Activated CD8-positive, alpha-beta T cell treated with anti-CD3 and anti-CD28 coated beads, Interleukin-2, amount 10 ng/mL, durations not matched to agents 7 days and 5 days (primary cell): ENCODE data around the gene TMEM208. TPM values are rescaled to one million over a fixed set of nuclear protein-coding genes. Genes with fewer than 3 reads are reported as not detected.

ENCODE experiments used
- ATAC-seq: fragments of 150-1000 bp; cut with Tn5 transposase; one replicate; pipeline ENCODE4 v1.10.0; 2021; ENCODE audit warnings: moderate library complexity
- CTCF ChIA-PET: fragments of 350-600 bp; sonication (Branson Sonifier 250); formaldehyde crosslinking; loops from one replicate; lab custom pipeline; 2021; ENCODE audit warnings: antibody characterized with exemption; lab: Charles Lee
- POLR2A ChIA-PET: fragments of 350-600 bp; sonication (Branson Sonifier 250); formaldehyde crosslinking; loops from one replicate; lab custom pipeline; 2021; ENCODE audit warnings: antibody characterized with exemption; lab: Charles Lee
- DNase-seq: peaks from one replicate; pipeline ENCODE4 v3.0.0-alpha.2; 2020
- H3K27ac Mint-ChIP-seq: one replicate; pipeline ENCODE4 v1.8.0; 2021; ENCODE audit warnings: mild to moderate bottlenecking, mixed read lengths
- H3K27me3 Mint-ChIP-seq: one replicate; pipeline ENCODE4 v1.8.0; 2021; ENCODE audit warnings: low read depth, mixed read lengths
- H3K36me3 Mint-ChIP-seq: one replicate; pipeline ENCODE4 v1.8.0; 2021; ENCODE audit warnings: low read depth, mixed read lengths
- H3K4me1 Mint-ChIP-seq: one replicate; pipeline ENCODE4 v1.8.0; 2021; ENCODE audit warnings: low read depth, mixed read lengths
- H3K4me3 Mint-ChIP-seq: one replicate; pipeline ENCODE4 v1.8.0; 2021; ENCODE audit warnings: mild to moderate bottlenecking, mixed read lengths
- H3K9me3 Mint-ChIP-seq: one replicate; pipeline ENCODE4 v1.8.0; 2022; ENCODE audit warnings: mixed read lengths; ENCODE audit not compliant: insufficient read depth
- total RNA-seq, 2 experiments: library from RNA; stranded (reverse); gene quantifications; one replicate each; pipeline ENCODE4 v1.2.3, GENCODE V29; 2021

Gene TMEM208
- total RNA-seq, 2 experiments from 2014 or later = 33.7 TPM

DNA sequence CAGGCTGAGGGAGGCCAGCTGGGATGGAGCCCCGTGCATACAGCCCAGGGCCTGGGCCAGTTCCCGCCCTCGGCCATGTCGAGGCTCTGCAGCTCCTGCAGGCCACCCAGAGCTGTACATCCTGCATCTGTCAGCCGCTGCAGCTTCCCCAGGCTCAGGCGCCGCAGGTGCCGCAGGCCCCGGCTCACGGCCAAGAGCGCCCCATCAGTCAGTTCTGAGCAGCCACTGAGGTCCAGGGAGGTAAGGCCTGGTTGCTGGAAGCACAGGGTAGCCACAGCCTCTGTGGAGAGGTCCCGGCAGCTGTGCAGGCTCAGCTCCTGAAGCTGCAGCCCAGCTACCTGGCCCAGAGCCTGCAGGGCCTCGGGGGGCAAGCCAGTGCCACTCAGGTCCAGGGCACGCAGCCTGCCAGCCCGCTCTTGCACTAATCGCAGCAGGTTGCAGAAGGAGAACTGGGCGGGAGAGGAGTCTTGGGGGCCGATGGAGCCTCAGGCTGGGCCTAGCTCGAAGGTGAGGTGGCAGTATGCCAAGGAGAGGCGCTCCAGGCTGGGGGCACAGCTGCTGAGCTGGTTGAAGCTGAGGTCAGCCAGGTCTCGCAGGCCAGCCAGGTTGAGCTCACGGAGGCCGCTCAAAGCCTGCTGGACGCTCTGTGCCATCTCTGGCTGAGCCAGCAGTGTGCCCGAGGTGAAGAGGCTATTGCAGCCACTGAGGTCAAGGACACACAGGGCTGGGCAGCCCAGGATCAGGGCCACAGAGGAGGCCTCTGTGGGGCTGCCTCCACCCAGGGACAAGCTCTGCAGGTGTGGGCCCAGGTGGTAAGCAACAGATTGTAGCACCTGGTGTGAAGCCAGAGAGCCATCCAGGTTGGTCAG is 16.6 kb upstream of the TMEM208 start:
- no peak overlapping the region for H3K27ac Mint-ChIP-seq
- peaks cover 2% of the 10 kb centered on the region for H3K4me1 Mint-ChIP-seq
- POLR2A ChIA-PET = interaction anchor here (1.2 kb wide), 1 partner anchor 28 kb away, joined by 3 read pairs; no protein-coding TSS in a partner anchor
- H3K36me3 Mint-ChIP-seq = no peaks in the 10 kb centered on the region
- H3K9me3 Mint-ChIP-seq = no peaks in the 10 kb centered on the region
- DNase-seq (no peak), ATAC-seq (no peak)
- CTCF ChIA-PET = interaction anchor here (1.0 to 1.9 kb wide), 2 partner anchors 12 to 55 kb away, joined by 3 to 6 read pairs; partner anchors contain the start of gene ELMO3
- H3K27me3 Mint-ChIP-seq = no peaks in the 10 kb centered on the region
- H3K4me3 Mint-ChIP-seq = no peak overlapping the region

DNA sequence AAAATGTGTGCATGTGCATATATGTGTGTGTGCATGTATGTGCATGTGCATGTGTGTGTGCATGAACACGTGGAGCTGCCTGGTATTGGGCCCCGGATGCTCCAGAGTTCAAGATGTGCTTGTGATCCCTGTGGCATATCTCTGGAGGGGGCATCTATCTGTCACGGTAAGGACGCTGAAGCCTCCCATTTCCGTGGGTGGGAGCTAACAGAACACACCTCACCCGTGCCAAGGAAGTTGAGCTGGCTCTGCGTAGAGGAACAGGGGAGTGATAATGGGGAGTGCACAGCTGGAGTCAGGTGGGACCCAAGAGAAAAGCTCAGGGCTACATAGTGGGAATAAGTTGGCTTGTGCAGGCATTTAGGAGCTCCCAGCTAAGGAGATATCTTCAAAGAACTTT is 15.3 kb upstream of the TMEM208 start:
- CTCF ChIA-PET = interaction anchor here (0.8 kb wide), 1 partner anchor 13 kb away, joined by 3 read pairs; no protein-coding TSS in a partner anchor
- Mint-ChIP-seq H3K27ac (no peak overlapping the region), H3K9me3 (no peaks in the 10 kb centered on the region), H3K36me3 (no peaks in the 10 kb centered on the region), H3K27me3 (no peaks in the 10 kb centered on the region), H3K4me1 (peaks cover 4% of the 10 kb centered on the region), H3K4me3 (no peak overlapping the region)
- POLR2A ChIA-PET = no interaction called here
- DNase-seq = no peak
- ATAC-seq = no peak

DNA sequence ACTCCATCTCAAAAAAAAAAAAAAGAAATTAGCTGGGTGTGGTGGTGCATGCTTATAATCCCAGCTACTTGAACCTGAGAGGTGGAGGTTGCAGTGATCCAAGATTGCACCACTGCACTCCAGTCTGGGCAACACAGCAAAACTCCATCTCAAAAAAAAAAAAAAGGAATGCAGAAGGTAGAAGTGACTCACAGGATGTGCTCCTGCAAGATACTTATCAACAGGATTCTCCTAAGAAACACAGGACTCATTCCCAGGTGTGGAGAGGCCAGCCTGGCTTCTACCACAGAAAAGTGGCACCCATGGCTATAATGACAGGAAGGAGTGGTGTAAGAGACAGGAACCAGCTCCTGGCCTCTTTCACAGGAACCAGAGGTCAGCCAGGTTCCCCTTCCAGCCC is 14.2 kb upstream of the TMEM208 start:
- no peak for ATAC-seq
- no peak overlapping the region for H3K27ac Mint-ChIP-seq
- ChIA-PET CTCF (no interaction called here), POLR2A (interaction anchor here (1.3 kb wide), 1 partner anchor 11 kb away, joined by 3 read pairs; no protein-coding TSS in a partner anchor)
- H3K4me1 Mint-ChIP-seq = peaks cover 14% of the 10 kb centered on the region
- DNase-seq = no peak
- no peak overlapping the region for H3K4me3 Mint-ChIP-seq
- H3K9me3 Mint-ChIP-seq = no peaks in the 10 kb centered on the region
- no peaks in the 10 kb centered on the region for H3K27me3 Mint-ChIP-seq
- no peaks in the 10 kb centered on the region for H3K36me3 Mint-ChIP-seq

DNA sequence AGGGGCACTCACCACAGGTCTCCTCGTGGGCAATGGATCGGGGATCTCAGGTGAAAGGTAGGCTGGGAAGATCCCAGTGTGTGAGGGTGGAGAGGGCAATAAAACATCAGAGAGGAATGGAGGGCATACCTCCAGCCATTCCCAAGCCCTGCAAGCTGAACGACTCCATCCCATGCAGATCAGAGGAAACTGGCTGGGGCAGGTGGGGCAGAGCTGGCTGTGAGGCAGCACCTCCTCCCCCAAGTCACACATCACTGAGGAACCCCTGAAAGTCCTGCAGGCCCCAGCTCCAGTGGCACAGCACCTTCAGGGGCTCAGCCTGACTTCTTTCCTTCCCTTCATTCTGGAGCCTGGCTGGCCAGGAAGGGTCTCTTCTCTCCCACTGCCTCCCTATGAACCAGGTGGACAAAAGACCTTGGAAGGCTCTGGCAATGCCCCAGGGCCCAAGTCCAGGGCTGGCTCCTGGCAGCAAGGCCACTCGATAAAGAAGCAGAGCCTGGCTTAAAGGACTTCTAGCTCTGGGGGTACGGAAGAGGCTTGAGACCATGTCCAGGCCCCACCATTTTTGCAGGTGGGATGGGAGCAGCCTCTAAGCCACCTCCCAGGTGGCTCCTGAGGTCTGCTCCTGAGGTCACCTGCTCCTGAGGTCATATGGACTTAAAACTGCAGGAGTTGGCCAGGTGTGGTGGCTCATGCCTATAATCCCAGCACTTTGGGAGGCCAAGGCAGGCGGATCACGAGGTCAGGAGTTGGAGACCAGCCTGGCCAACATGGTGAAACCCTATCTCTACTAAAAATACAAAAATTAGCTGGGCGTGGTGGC is 13.5 kb upstream of the TMEM208 start:
- Mint-ChIP-seq H3K27me3 (no peaks in the 10 kb centered on the region), H3K4me1 (peaks cover 15% of the 10 kb centered on the region), H3K9me3 (no peaks in the 10 kb centered on the region), H3K27ac (no peak overlapping the region), H3K4me3 (no peak overlapping the region), H3K36me3 (no peaks in the 10 kb centered on the region)
- ChIA-PET CTCF (no interaction called here), POLR2A (interaction anchor here (1.3 kb wide), 1 partner anchor 10 kb away, joined by 3 read pairs; no protein-coding TSS in a partner anchor)
- no peak for ATAC-seq
- no peak for DNase-seq

DNA sequence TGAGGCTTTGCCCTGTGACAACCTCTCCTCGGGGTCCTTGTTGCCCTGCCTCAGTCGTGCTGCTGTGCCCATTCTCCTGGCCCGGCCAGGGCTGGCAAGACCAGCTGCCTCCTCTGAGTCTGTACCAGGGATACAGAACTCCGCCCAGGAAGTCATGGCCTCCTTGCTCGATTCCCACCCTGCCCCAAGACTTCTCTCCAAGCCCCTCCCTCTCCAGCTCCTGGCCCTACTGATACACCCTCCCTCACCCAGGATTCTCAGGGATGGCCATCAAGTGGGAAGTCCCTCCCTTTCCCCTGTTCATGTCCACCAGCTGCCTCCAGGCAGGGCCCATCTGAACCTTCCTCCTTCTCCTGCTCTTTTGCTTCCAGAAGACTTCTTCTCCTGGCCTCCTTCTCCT is 11.2 kb upstream of the TMEM208 start:
- no peak overlapping the region for H3K4me3 Mint-ChIP-seq
- ChIA-PET CTCF (no interaction called here), POLR2A (no interaction called here)
- no peaks in the 10 kb centered on the region for H3K9me3 Mint-ChIP-seq
- peaks cover 15% of the 10 kb centered on the region for H3K4me1 Mint-ChIP-seq
- H3K27me3 Mint-ChIP-seq = no peaks in the 10 kb centered on the region
- DNase-seq (no peak), ATAC-seq (no peak)
- no peak overlapping the region for H3K27ac Mint-ChIP-seq
- H3K36me3 Mint-ChIP-seq = no peaks in the 10 kb centered on the region

DNA sequence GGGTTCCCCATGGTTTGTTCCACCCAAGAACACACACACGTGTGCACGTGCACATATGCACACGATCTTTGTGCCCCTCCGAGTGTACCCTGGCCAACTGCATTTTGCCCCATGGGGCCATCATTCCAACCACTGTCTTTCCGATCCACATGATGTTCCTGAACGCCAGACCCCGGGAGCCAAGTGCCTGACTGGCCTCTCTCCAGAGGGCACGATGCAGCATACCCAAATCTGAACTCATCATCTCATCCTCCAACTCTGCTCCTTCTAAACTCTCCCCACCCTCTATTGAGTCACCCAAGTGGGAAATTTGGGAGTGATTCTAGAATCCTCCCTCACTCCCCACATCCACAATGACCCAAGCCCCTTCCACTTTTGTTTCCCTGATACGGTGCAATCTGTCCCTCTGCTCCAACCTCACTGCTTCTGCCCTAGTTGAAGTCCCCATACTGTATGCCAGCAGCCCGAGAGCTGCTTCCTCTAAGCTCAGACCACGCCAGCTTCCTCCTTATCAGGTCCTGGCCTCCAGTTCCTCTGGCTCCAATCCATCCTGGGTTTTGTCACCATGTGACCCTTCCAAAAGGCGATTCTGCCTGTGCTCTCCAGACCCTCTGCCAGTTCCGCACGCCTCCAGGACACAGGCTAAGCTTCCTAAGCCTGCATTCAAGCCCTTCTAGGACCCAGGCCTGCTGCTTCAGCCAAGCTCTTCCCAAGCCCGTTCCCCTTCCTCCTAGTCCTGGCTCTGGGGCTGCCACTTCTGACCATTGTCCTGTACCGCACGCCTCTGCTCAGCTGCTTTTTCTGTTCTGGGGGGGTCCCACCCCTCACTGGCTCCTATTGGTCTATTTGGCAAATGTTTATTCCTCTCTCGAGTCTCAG is 10.1 kb upstream of the TMEM208 start:
- no peak overlapping the region for H3K4me3 Mint-ChIP-seq
- ChIA-PET POLR2A (interaction anchor here (0.6 kb wide), 1 partner anchor 469 kb away, joined by 4 read pairs; no protein-coding TSS in a partner anchor), CTCF (no interaction called here)
- H3K36me3 Mint-ChIP-seq = no peaks in the 10 kb centered on the region
- ATAC-seq (no peak), DNase-seq (no peak)
- H3K9me3 Mint-ChIP-seq = no peaks in the 10 kb centered on the region
- peaks cover 13% of the 10 kb centered on the region for H3K4me1 Mint-ChIP-seq
- H3K27ac Mint-ChIP-seq = peak overlapping the region; percentile 8
- no peaks in the 10 kb centered on the region for H3K27me3 Mint-ChIP-seq

DNA sequence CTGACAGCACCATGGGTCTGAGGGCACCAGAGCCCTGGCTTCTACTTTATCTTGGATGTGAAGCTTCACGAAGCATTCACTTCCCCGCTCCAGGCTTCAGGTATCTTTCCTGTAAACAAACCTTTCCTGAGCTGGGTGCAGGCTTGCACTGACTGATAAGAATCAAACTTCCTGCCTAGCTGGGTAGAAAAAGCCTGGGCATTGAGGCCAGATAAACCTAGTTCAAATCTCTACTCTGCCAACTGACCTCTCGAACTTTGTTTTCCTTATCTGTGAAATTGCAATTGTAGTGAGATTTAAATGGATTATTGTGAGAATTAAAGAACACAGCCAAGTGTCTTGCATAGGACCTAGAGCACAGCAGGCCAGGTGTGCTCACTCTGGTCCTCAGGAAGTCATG is 2.9 kb upstream of the TMEM208 start:
- CTCF ChIA-PET = interaction anchor here (1.5 to 5.9 kb wide), 2 partner anchors 22 to 39 kb away, joined by 6 to 64 read pairs; partner anchors contain the start of genes FHOD1 and SLC9A5
- DNase-seq (no peak), ATAC-seq (no peak)
- POLR2A ChIA-PET = interaction anchor here (1.2 to 5.0 kb wide), 2 partner anchors 11 to 22 kb away, joined by 3 to 70 read pairs; partner anchors contain the start of genes FHOD1 and SLC9A5
- no peaks in the 10 kb centered on the region for H3K9me3 Mint-ChIP-seq
- H3K4me3 Mint-ChIP-seq = no peak overlapping the region
- H3K4me1 Mint-ChIP-seq = peaks cover 47% of the 10 kb centered on the region
- no peaks in the 10 kb centered on the region for H3K27me3 Mint-ChIP-seq
- H3K36me3 Mint-ChIP-seq = peaks cover 9% of the 10 kb centered on the region
- H3K27ac Mint-ChIP-seq = peak overlapping the region; percentile 13

DNA sequence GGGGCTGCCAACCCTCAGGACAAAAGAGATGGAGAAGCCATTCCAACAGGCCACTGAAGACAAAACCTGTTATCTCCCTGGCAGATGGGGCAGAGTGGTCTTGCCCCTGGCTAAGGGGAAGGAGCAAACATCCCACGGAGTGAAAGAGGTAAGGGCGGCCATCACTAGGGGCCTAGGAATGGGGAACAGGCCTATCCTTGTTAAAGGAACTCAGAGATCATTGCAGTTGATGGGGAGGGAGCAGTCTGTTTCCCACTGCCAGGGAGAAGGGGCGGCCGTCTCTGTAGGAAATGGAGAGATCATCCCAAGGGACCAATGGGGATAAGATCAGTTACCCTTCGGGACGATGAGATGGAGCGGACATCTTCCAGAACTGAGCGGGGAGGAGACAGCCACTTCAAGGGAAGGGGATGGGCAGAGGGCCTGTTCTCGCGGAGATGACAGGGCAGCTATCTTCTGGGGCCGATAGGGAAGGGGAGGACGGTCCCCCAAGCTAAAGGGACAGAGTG is 581 bp upstream of the TMEM208 start:
- peaks cover 30% of the 10 kb centered on the region for H3K36me3 Mint-ChIP-seq
- ATAC-seq (no peak), DNase-seq (no peak)
- H3K27me3 Mint-ChIP-seq = no peaks in the 10 kb centered on the region
- CTCF ChIA-PET = interaction anchor here (0.7 to 5.9 kb wide), 13 partner anchors 10 to 272 kb away, joined by 3 to 64 read pairs (median 3); partner anchors contain the start of genes ELMO3, FHOD1 and SLC9A5
- H3K4me3 Mint-ChIP-seq = peak overlapping the region; percentile 93
- H3K27ac Mint-ChIP-seq = peak overlapping the region; percentile 79
- H3K4me1 Mint-ChIP-seq = peaks cover 47% of the 10 kb centered on the region
- POLR2A ChIA-PET = interaction anchor here (1.0 to 5.0 kb wide), 10 partner anchors 9 to 213 kb away, joined by 3 to 70 read pairs (median 6); partner anchors contain the start of genes E2F4, FHOD1 and SLC9A5
- H3K9me3 Mint-ChIP-seq = no peaks in the 10 kb centered on the region

DNA sequence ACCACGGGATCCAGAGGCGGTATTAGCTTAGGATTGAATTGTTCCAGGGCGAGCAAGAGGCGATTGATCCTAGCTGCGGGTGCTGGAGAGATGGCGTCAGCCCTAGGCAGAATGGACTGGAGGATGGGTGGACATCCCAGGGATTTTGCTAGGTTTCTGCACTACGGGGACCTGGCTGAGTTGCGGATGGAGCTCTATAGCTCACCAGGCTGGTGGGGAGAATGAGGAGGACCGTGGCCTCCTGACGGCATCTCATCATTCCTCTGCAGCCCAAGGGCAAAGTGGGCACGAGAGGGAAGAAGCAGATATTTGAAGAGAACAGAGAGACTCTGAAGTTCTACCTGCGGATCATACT is 614 bp downstream of the TMEM208 start:
- Mint-ChIP-seq H3K4me3 (peak overlapping the region; percentile 93), H3K27ac (peak overlapping the region; percentile 94), H3K4me1 (peaks cover 47% of the 10 kb centered on the region), H3K9me3 (no peaks in the 10 kb centered on the region), H3K27me3 (no peaks in the 10 kb centered on the region), H3K36me3 (peaks cover 35% of the 10 kb centered on the region)
- POLR2A ChIA-PET = interaction anchor here (0.6 to 5.0 kb wide), 12 partner anchors 8 to 228 kb away, joined by 3 to 70 read pairs (median 5); partner anchors contain the start of genes E2F4, FHOD1 and SLC9A5
- no peak for ATAC-seq
- no peak for DNase-seq
- CTCF ChIA-PET = interaction anchor here (1.0 to 5.9 kb wide), 9 partner anchors 9 to 274 kb away, joined by 3 to 64 read pairs (median 4); partner anchors contain the start of genes ELMO3, FHOD1 and SLC9A5

DNA sequence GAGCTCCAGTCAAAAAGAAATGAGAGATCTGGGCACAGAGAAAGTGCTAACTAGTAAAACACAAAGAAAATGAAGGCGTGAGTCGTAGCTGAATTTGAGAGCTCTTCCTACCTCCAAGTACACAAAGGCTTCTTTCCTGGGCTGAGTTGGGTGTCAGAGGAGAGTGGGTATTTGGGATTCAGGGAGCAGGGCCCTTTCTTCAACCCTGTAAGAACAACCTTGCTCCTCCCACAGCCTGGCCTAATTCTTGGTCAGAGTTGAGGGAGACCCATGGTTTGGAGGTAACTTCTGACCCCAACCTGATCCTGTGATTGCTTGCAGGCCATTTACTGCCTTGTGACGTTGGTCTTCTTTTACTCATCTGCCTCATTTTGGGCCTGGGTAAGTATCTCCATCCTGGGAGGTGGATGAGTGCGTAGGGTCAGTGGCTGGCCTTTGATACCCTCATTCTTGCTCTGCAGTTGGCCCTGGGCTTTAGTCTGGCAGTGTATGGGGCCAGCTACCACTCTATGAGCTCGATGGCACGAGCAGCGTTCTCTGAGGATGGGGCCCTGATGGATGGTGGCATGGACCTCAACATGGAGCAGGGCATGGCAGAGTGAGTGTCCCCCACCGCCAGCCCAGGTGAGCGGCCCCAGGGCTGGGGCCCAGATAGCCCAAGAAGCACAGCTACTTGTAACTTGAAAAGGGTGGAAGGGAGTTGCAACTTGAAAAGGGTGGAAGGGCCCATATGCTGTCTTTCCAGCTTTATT is 1.3 kb downstream of the TMEM208 start:
- peaks cover 39% of the 10 kb centered on the region for H3K36me3 Mint-ChIP-seq
- DNase-seq (no peak), ATAC-seq (no peak)
- H3K9me3 Mint-ChIP-seq = no peaks in the 10 kb centered on the region
- H3K4me3 Mint-ChIP-seq = peak overlapping the region; percentile 93
- H3K27ac Mint-ChIP-seq = peak overlapping the region; percentile 94
- ChIA-PET CTCF (interaction anchor here (1.8 to 5.9 kb wide), 2 partner anchors 13 to 18 kb away, joined by 4 to 64 read pairs; partner anchors contain the start of genes FHOD1 and SLC9A5), POLR2A (interaction anchor here (1.4 to 5.0 kb wide), 6 partner anchors 10 to 36 kb away, joined by 5 to 70 read pairs (median 9); partner anchors contain the start of genes E2F4, FHOD1 and SLC9A5)
- no peaks in the 10 kb centered on the region for H3K27me3 Mint-ChIP-seq
- H3K4me1 Mint-ChIP-seq = peaks cover 47% of the 10 kb centered on the region
